Esophagus squamous epithelium (tissue), 5 donors: ENCODE results near the gene INAFM2. TPM values are rescaled to one million over a fixed set of nuclear protein-coding genes. Genes with fewer than 3 reads are reported as not detected.

ENCODE experiments used
- DNase-seq: peaks from one replicate; lab custom pipeline; 2025; lab: John Stamatoyannopoulos, UW
- H3K27ac ChIP-seq, 4 donors: fragments of 200-600 bp; sonication (generic); one replicate each; pipeline ENCODE4 v1.5.1; 2016 to 2019; ENCODE audit warnings: mild to moderate bottlenecking in 1 of 4
- H3K27me3 ChIP-seq, 4 donors: fragments of 200-600 bp; sonication (generic); 1 replicate in 3 of 4; 2 replicates in 1 of 4; pipeline versions ENCODE4 v1.5.1 to v1.6.0; 2017 to 2021; ENCODE audit warnings: antibody characterized with exemption in 1 of 4
- H3K36me3 ChIP-seq, 3 donors: fragments of 200-600 bp; sonication (generic); one replicate each; pipeline ENCODE4 v1.5.1; 2016 to 2019
- H3K4me1 ChIP-seq, 3 donors: fragments of 200-600 bp; sonication (generic); one replicate each; pipeline ENCODE4 v1.5.1; 2017 to 2019
- H3K4me3 ChIP-seq, 4 donors: fragments of 200-600 bp; sonication (generic); 1 replicate in 3 of 4; 2 replicates in 1 of 4; pipeline ENCODE4 v1.5.1; 2016 to 2019; ENCODE audit warnings: mild to moderate bottlenecking in 2 of 4, moderate library complexity in 1 of 4
- H3K9me3 ChIP-seq, 3 donors: fragments of 200-600 bp; sonication (generic); one replicate each; pipeline ENCODE4 v1.5.1; 2016 to 2019
- CTCF ChIP-seq, 6 experiments: fragments of 450-650 bp in 4 of 6; fragments of 200-600 bp in 2 of 6; sonication (generic) in 2 of 6; IDR thresholded peaks; one replicate each; pipeline ENCODE4 v1.5.1; 2016 to 2019; ENCODE audit warnings: antibody characterized with exemption in 6 of 6, mild to moderate bottlenecking in 4 of 6, moderate library complexity in 4 of 6
- POLR2A ChIP-seq, 4 donors: fragments of 450-650 bp; IDR thresholded peaks; one replicate each; pipeline ENCODE4 v1.6.1; 2017; ENCODE audit warnings: antibody characterized with exemption in 4 of 4, mild to moderate bottlenecking in 4 of 4, moderate library complexity in 3 of 4
- WGBS, 2 donors: methylation state at CpG; one replicate each; pipeline ENCODE4 v1.1.5; 2018; 5-methylcytosine and 5-hydroxymethylcytosine counted together
- intact Hi-C: fragments of 100-400 bp; cut with DNase I; formaldehyde crosslinking; loops from one replicate; pipeline ENCODE4 v1.15.0; 2022
- total RNA-seq, 4 donors: library from RNA; depleted of rRNA; stranded (reverse); fragments of >200 nt; gene quantifications; one replicate each; pipeline ENCODE4 v1.1.0, GENCODE V29; 2016
- donor health status: DM: yes; HTN: yes; CAD: no.

INAFM2 gene
- total RNA-seq, 4 donors from 2014 or later: 4.7 to 10.1 (median 8.1) TPM

- Histone ChIP-seq H3K9me3 (peaks cover 0 to 7% (median 5%) of the 10 kb centered on the region in 3 donors), H3K4me3 (no peak overlapping the region), H3K27me3 (peaks cover 0 to 64% (median 0%) of the 10 kb centered on the region in 4 donors), H3K27ac (no peak overlapping the region), H3K36me3 (no peaks in the 10 kb centered on the region), H3K4me1 (peaks cover 4 to 18% (median 8%) of the 10 kb centered on the region in 3 donors)
- no peak for DNase-seq
- 78 to 82% methylated on average over 1 of the region's 1 CpG for WGBS, 2 donors
- TF ChIP-seq POLR2A (IDR thresholded peaks at IDR 0.05): no peak
- no peak for TF ChIP-seq CTCF (IDR thresholded peaks at IDR 0.05)
- intact Hi-C loops: no loop called here
Observed at GRCh38 chr15:40295297-40295696, 28.2 kb upstream of the INAFM2 start.

GRCh38 chr15:40295877-40296560, 27.5 kb upstream of the INAFM2 start:
- H3K27ac ChIP-seq: no peak overlapping the region
- TF ChIP-seq CTCF (IDR thresholded peaks at IDR 0.05): no peak
- TF ChIP-seq POLR2A (IDR thresholded peaks at IDR 0.05): no peak
- peaks cover 0 to 57% (median 0%) of the 10 kb centered on the region in 4 donors for H3K27me3 ChIP-seq
- DNase-seq: no peak
- H3K4me1 ChIP-seq: peaks cover under 1 to 11% (median 5%) of the 10 kb centered on the region in 3 donors
- 55 to 67% methylated on average over 6 to 8 of the region's 12 CpGs for WGBS, 2 donors
- no peaks in the 10 kb centered on the region for H3K36me3 ChIP-seq
- intact Hi-C loops: no loop called here
- peaks cover 0 to 11% (median 7%) of the 10 kb centered on the region in 3 donors for H3K9me3 ChIP-seq
- no peak overlapping the region for H3K4me3 ChIP-seq

GRCh38 chr15:40296561-40297230, 26.8 kb upstream of the INAFM2 start:
- peaks cover 0 to 11% (median 7%) of the 10 kb centered on the region in 3 donors for H3K9me3 ChIP-seq
- TF ChIP-seq CTCF (IDR thresholded peaks at IDR 0.05): no peak
- no peak for TF ChIP-seq POLR2A (IDR thresholded peaks at IDR 0.05)
- peaks cover 0 to 50% (median 0%) of the 10 kb centered on the region in 4 donors for H3K27me3 ChIP-seq
- no peaks in the 10 kb centered on the region for H3K36me3 ChIP-seq
- WGBS, 2 donors: 67 to 86% methylated on average over 5 of the region's 5 CpGs
- no peak for DNase-seq
- H3K4me3 ChIP-seq: no peak overlapping the region
- no peak overlapping the region for H3K27ac ChIP-seq
- intact Hi-C loops: no loop called here
- H3K4me1 ChIP-seq: peaks cover 0 to 4% (median 0%) of the 10 kb centered on the region in 3 donors

GRCh38 chr15:40297356-40297755, 26.1 kb upstream of the INAFM2 start:
- H3K9me3 ChIP-seq: peaks cover 0 to 11% (median 7%) of the 10 kb centered on the region in 3 donors
- H3K27ac ChIP-seq: no peak overlapping the region
- intact Hi-C loops: no loop called here
- peaks cover 0 to 47% (median 0%) of the 10 kb centered on the region in 4 donors for H3K27me3 ChIP-seq
- H3K4me1 ChIP-seq: peaks cover 0 to 3% (median 0%) of the 10 kb centered on the region in 3 donors
- TF ChIP-seq CTCF (IDR thresholded peaks at IDR 0.05) (no peak), POLR2A (IDR thresholded peaks at IDR 0.05) (no peak)
- 50 to 82% methylated on average over 2 to 5 of the region's 10 CpGs for WGBS, 2 donors
- DNase-seq: no peak
- H3K36me3 ChIP-seq: no peaks in the 10 kb centered on the region
- H3K4me3 ChIP-seq: no peak overlapping the region
